GM19025 (cell line): ENCODE measurements around the gene DYNLL1.

Source experiments
- ATAC-seq: cut with Tn5 transposase; IDR thresholded peaks from one replicate; pipeline ENCODE4 v1.9.1; 2021; ENCODE audit warnings: mild to moderate bottlenecking, low read depth, moderate library complexity; ENCODE audit not compliant: unreplicated experiment

Gene DYNLL1

GRCh38 chr12:120546050-120546386 lies 50.1 kb downstream of the DYNLL1 start:
- no peak for ATAC-seq
